ENCODE measurements around the gene PTPRE.

DNA sequence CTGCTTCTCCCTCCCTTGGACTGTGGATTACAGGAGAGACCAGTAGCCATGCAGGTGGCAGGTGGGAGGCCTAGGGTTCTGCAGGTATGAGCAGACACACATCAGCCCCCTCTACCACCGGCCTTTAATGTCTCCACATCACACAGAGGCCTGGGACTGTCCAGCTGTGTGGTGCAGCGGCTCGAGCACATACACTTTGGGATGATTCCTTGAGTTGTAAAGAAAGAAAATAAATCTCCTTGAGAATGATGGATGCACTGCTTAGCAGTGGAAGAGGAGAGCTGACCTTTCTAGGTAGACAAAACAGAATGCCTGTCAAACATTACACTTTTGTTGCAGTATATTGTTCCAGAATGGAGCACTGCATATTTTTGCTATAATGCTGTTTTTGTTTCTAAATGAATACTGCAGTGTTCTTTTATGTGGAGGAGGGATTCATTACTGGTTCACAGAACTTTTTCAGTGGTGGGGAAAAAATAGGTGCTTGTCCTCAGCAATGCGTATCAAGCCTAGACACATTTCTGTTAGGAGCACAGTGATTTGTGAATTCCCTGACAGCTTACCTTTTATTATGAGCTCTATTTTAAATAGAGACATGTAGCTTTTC, 66.0 kb downstream of the PTPRE start:
- TF ChIP-seq, protein P1, sequence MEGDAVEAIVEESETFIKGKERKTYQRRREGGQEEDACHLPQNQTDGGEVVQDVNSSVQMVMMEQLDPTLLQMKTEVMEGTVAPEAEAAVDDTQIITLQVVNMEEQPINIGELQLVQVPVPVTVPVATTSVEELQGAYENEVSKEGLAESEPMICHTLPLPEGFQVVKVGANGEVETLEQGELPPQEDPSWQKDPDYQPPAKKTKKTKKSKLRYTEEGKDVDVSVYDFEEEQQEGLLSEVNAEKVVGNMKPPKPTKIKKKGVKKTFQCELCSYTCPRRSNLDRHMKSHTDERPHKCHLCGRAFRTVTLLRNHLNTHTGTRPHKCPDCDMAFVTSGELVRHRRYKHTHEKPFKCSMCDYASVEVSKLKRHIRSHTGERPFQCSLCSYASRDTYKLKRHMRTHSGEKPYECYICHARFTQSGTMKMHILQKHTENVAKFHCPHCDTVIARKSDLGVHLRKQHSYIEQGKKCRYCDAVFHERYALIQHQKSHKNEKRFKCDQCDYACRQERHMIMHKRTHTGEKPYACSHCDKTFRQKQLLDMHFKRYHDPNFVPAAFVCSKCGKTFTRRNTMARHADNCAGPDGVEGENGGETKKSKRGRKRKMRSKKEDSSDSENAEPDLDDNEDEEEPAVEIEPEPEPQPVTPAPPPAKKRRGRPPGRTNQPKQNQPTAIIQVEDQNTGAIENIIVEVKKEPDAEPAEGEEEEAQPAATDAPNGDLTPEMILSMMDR (IDR thresholded peaks at IDR 0.05), result no peak
- TF ChIP-seq POLR2A (IDR thresholded peaks at IDR 0.05), result no peak

Data from body of pancreas (tissue), 4 donors.